Natural killer cell (primary cell): ENCODE data around the gene TAF8. TPM values are rescaled to one million over a fixed set of nuclear protein-coding genes. Genes with fewer than 3 reads are reported as not detected.

Experiments
- ATAC-seq, 3 donors: fragments of 150-1000 bp in 2 of 3; fragments of 200-7000 bp in 1 of 3; cut with Tn5 transposase; 1 replicate in 1 of 3; 2 replicates in 2 of 3; pipeline ENCODE4 v1.10.0; 2021; ENCODE audit warnings: mild to moderate bottlenecking in 2 of 3, moderate library complexity in 2 of 3
- DNase-seq, 2 donors: peaks; one replicate each; pipeline versions ENCODE4 v3.0.0 to v3.0.0-alpha.2; 2013 to 2021; ENCODE audit warnings: mixed read lengths in 1 of 2
- H3K27ac ChIP-seq: one replicate; pipeline ENCODE4 v1.5.1; 2013; ENCODE audit warnings: mild to moderate bottlenecking, low read length
- H3K27me3 ChIP-seq: one replicate; pipeline ENCODE4 v1.6.1; 2013; ENCODE audit warnings: low read length; ENCODE audit not compliant: control insufficient read depth, insufficient read depth
- H3K36me3 ChIP-seq: one replicate; pipeline ENCODE4 v1.6.1; 2013; ENCODE audit warnings: low read length; ENCODE audit not compliant: control insufficient read depth, insufficient read depth
- H3K4me1 ChIP-seq: one replicate; pipeline ENCODE4 v1.6.1; 2013; ENCODE audit warnings: low read length; ENCODE audit not compliant: control insufficient read depth, insufficient read depth
- H3K4me3 ChIP-seq: one replicate; pipeline ENCODE4 v1.5.1; 2013; ENCODE audit warnings: low read length
- H3K9me3 ChIP-seq: one replicate; pipeline ENCODE4 v1.6.1; 2013; ENCODE audit warnings: low read length; ENCODE audit not compliant: control insufficient read depth, insufficient read depth
- H3K27ac Mint-ChIP-seq, 2 donors: one replicate each; pipeline ENCODE4 v1.8.0; 2022; ENCODE audit warnings: mild to moderate bottlenecking in 2 of 2, mixed read lengths in 2 of 2, moderate library complexity in 1 of 2
- H3K27me3 Mint-ChIP-seq, 2 donors: one replicate each; pipeline ENCODE4 v1.8.0; 2022; ENCODE audit warnings: low read depth in 2 of 2, mixed read lengths in 2 of 2
- H3K36me3 Mint-ChIP-seq: one replicate; pipeline ENCODE4 v1.8.0; 2022; ENCODE audit warnings: mixed read lengths
- H3K4me1 Mint-ChIP-seq, 2 donors: one replicate each; pipeline ENCODE4 v1.8.0; 2022; ENCODE audit warnings: mixed read lengths in 2 of 2
- H3K4me3 Mint-ChIP-seq: one replicate; pipeline ENCODE4 v1.8.0; 2022; ENCODE audit warnings: mild to moderate bottlenecking, moderate library complexity, mixed read lengths
- H3K9me3 Mint-ChIP-seq, 2 donors: one replicate each; pipeline ENCODE4 v1.8.0; 2022; ENCODE audit warnings: mixed read lengths in 2 of 2
- WGBS: methylation state at CpG from one replicate; pipeline ENCODE4 v1.1.7; 2013; ENCODE audit warnings: missing lambda C conversion rate; ENCODE audit not compliant: insufficient coverage; 5-methylcytosine and 5-hydroxymethylcytosine counted together
- intact Hi-C: fragments of 100-400 bp; cut with micrococcal nuclease; formaldehyde crosslinking; loops from one replicate; pipeline ENCODE4 v1.14.2; 2022
- total RNA-seq, 4 donors: library from RNA; stranded (reverse); fragments of 120-200 nt in 1 of 4; gene quantifications; one replicate each; pipeline versions ENCODE4 v1.2.3 to v1.2.4, GENCODE V29; 2013 to 2022
- TF ChIP-seq, protein P1 (sequence below): fragments of 200-600 bp; IDR thresholded peaks from one replicate; pipeline ENCODE4 v1.8.0; 2022; ENCODE audit warnings: antibody characterized with exemption

TAF8 gene
- total RNA-seq, 3 donors from 2014 or later (not counting 1 experiment from before 2014, with no cell fraction given) = 38.4 to 54.2 (median 47.5) TPM

DNA sequence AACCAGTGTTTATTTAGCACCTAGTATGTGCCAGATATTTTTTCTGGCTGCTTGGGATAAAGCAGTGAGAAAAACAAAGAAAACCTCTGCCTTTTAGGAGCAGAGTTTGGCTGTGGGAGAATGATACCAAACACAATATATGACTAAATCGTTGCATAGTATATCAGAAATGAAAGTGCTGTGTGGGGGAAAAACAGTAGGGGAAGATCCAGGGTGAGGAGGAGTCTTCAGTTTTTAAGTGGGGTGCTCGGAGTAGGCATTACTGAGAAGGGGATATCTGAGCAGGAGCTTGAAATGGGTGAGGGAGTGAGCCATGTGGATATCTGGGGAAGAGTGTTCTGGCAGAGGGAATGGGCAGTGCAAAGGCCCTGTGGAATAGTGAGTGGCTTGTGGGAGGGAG lies 23.0 kb downstream of the TAF8 start:
- Mint-ChIP-seq H3K9me3 (no peaks in the 10 kb centered on the region), H3K27ac (peak overlapping the region in 1 of 2 donors; percentile 12), H3K27me3 (no peaks in the 10 kb centered on the region), H3K4me3 (no peak overlapping the region), H3K4me1 (no peaks in the 10 kb centered on the region), H3K36me3 (no peaks in the 10 kb centered on the region)
- 84% methylated on average over 2 of the region's 2 CpGs for WGBS
- H3K4me1 ChIP-seq = no peaks in the 10 kb centered on the region
- TF ChIP-seq, protein P1, sequence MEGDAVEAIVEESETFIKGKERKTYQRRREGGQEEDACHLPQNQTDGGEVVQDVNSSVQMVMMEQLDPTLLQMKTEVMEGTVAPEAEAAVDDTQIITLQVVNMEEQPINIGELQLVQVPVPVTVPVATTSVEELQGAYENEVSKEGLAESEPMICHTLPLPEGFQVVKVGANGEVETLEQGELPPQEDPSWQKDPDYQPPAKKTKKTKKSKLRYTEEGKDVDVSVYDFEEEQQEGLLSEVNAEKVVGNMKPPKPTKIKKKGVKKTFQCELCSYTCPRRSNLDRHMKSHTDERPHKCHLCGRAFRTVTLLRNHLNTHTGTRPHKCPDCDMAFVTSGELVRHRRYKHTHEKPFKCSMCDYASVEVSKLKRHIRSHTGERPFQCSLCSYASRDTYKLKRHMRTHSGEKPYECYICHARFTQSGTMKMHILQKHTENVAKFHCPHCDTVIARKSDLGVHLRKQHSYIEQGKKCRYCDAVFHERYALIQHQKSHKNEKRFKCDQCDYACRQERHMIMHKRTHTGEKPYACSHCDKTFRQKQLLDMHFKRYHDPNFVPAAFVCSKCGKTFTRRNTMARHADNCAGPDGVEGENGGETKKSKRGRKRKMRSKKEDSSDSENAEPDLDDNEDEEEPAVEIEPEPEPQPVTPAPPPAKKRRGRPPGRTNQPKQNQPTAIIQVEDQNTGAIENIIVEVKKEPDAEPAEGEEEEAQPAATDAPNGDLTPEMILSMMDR = no peak
- peaks cover 61% of the 10 kb centered on the region for H3K36me3 ChIP-seq
- no peaks in the 10 kb centered on the region for H3K27me3 ChIP-seq
- no peak overlapping the region for H3K27ac ChIP-seq
- DNase-seq = no peak
- H3K9me3 ChIP-seq = no peaks in the 10 kb centered on the region
- intact Hi-C loops = loop anchor here (10.0 kb wide), 1 partner anchor 472 kb away; no protein-coding TSS in a partner anchor
- no peak overlapping the region for H3K4me3 ChIP-seq
- no peak for ATAC-seq

DNA sequence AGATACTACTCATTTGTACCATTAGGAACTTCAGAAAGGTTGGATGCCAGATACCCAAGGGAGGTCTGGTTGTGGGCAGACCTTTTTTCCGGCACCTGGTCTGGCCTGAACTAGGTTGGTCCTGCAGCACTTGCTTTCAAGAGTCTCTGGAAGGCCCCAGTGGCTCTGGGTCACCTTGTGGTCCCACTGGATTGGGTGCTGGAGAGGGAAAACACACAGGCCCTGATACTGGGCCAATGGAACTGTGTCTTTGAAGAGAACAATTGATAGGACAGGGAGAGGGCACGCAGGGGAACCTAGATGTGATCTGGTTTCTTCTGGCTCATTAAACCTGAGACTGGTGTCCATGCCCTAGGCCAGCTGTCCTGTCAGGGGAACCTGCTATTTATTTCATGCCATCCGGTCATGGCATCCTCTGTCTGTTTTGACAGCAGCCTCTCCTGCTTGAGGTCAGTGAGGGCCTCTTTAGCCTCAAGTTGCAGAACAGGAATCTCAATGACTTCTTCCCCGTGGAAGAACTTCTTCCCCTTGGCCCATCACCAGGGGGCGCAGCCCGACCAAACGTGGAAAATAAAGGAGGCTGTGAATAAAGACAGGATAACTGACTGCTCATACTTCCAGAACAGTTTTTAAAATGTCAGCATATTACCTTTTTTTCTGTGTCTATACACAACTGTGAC lies 25.0 kb downstream of the TAF8 start:
- H3K27ac Mint-ChIP-seq = no peak overlapping the region
- no peaks in the 10 kb centered on the region for H3K9me3 ChIP-seq
- H3K36me3 ChIP-seq = peaks cover 53% of the 10 kb centered on the region
- DNase-seq (peak; percentile 37 to 62), ATAC-seq (no peak)
- no peaks in the 10 kb centered on the region for H3K27me3 ChIP-seq
- H3K27me3 Mint-ChIP-seq = no peaks in the 10 kb centered on the region
- TF ChIP-seq, protein P1 = peak; percentile 43
- no peaks in the 10 kb centered on the region for H3K9me3 Mint-ChIP-seq
- H3K4me1 Mint-ChIP-seq = no peaks in the 10 kb centered on the region
- H3K4me3 ChIP-seq = no peak overlapping the region
- no peaks in the 10 kb centered on the region for H3K36me3 Mint-ChIP-seq
- no peak overlapping the region for H3K4me3 Mint-ChIP-seq
- intact Hi-C loops = loop anchor here (5.0 to 10.0 kb wide), 2 partner anchors 92 to 470 kb away; no protein-coding TSS in a partner anchor
- no peak overlapping the region for H3K27ac ChIP-seq
- H3K4me1 ChIP-seq = no peaks in the 10 kb centered on the region
- 54% methylated on average over 7 of the region's 7 CpGs for WGBS

DNA sequence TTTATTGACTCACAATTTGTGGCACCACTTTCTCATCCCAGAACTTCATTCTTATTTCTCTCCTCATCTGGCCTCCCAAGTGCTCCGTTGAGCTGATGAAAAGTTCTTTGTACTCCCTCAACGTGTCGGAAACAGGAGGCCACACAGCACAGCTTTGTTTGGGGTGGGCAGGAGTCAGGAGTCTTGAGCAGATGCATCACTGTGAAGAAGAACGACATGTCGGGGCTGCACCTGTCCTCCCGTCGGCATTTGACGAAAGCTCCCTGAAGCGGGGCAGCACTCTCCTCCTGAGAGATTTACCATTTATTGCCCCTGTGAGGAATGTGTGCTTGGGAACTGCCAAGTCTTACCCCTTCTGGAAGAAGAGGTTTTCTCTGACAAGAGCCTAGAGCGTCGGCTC lies 28.1 kb downstream of the TAF8 start:
- peaks cover 0 to 4% of the 10 kb centered on the region in 2 donors for H3K4me1 Mint-ChIP-seq
- WGBS = 96% methylated on average over 11 of the region's 11 CpGs
- no peaks in the 10 kb centered on the region for H3K4me1 ChIP-seq
- H3K27ac Mint-ChIP-seq = no peak overlapping the region
- H3K36me3 ChIP-seq = peaks cover 40% of the 10 kb centered on the region
- H3K27ac ChIP-seq = no peak overlapping the region
- ATAC-seq = no peak
- H3K36me3 Mint-ChIP-seq = peaks cover 6% of the 10 kb centered on the region
- no peaks in the 10 kb centered on the region for H3K9me3 ChIP-seq
- H3K27me3 Mint-ChIP-seq = no peaks in the 10 kb centered on the region
- no peaks in the 10 kb centered on the region for H3K27me3 ChIP-seq
- TF ChIP-seq, protein P1 = no peak
- H3K9me3 Mint-ChIP-seq = no peaks in the 10 kb centered on the region
- no peak overlapping the region for H3K4me3 ChIP-seq
- no peak overlapping the region for H3K4me3 Mint-ChIP-seq
- DNase-seq = no peak
- intact Hi-C loops = loop anchor here (5.0 to 10.0 kb wide), 2 partner anchors 89 to 466 kb away; no protein-coding TSS in a partner anchor
